K562 (cell line): ENCODE data around the gene CEP41. TPM values are rescaled to one million over a fixed set of nuclear protein-coding genes. Genes with fewer than 3 reads are reported as not detected.
A peak's percentile ranks its signal among the peaks of the same experiment; 100 is the strongest.

Experiments
- CXXC5 ChIP-seq: fragments of 250-450 bp; sonication (Bioruptor Pico); IDR thresholded peaks from 2 replicates; pipeline ENCODE4 v1.8.0; 2022; ENCODE audit warnings: inconsistent platforms, mild to moderate bottlenecking, moderate library complexity
- FOXJ2 ChIP-seq: fragments of 200-800 bp; sonication (Bioruptor generic); IDR thresholded peaks from 2 replicates; pipeline ENCODE4 v1.6.1; 2016; ENCODE audit warnings: missing genetic modification characterization, missing compliant biosample characterization
- FOXM1 ChIP-seq, 2 experiments: fragments of 450-650 bp in 1 of 2; sonication (generic) in 1 of 2; formaldehyde crosslinking in 1 of 2; IDR thresholded peaks; 2 replicates each; pipeline versions ENCODE4 v1.6.1 to v1.9.0; 2017 to 2022; ENCODE audit warnings: low read depth in 2 of 2, mild to moderate bottlenecking in 2 of 2, missing genetic modification reagents in 1 of 2, moderate library complexity in 1 of 2
- HMG20A ChIP-seq: fragments of 450-650 bp; formaldehyde crosslinking; conservative IDR thresholded peaks from 2 replicates; pipeline ENCODE4 v1.4.0; 2020; ENCODE audit warnings: mild to moderate bottlenecking, mixed read lengths
- LCOR ChIP-seq: sonication (generic); formaldehyde crosslinking; IDR thresholded peaks from 2 replicates; pipeline ENCODE4 v1.8.0; 2022; ENCODE audit warnings: mild to moderate bottlenecking, missing genetic modification reagents
- MBD1 ChIP-seq: fragments of 250-450 bp; sonication (Bioruptor Pico); IDR thresholded peaks from 2 replicates; pipeline ENCODE4 v1.8.0; 2022; ENCODE audit warnings: inconsistent platforms
- MED1 ChIP-seq: sonication (generic); formaldehyde crosslinking; IDR thresholded peaks from 2 replicates; pipeline ENCODE4 v1.8.1; 2023; ENCODE audit warnings: missing genetic modification reagents, borderline replicate concordance
- NCOA4 ChIP-seq: fragments of 450-650 bp; IDR thresholded peaks from 2 replicates; pipeline ENCODE4 v1.6.1; 2018; ENCODE audit warnings: mild to moderate bottlenecking; ENCODE audit not compliant: partially characterized antibody
- PHF21A ChIP-seq: fragments of 450-650 bp; IDR thresholded peaks from 2 replicates; pipeline ENCODE4 v1.6.1; 2017; ENCODE audit warnings: low read depth, borderline replicate concordance
- POLR2G ChIP-seq: fragments of 200-400 bp; formaldehyde crosslinking; IDR thresholded peaks from 2 replicates; pipeline ENCODE4 v1.6.1; 2017; ENCODE audit warnings: low read depth, mild to moderate bottlenecking, antibody characterized with exemption, low read length, moderate library complexity
- RFX7 ChIP-seq: fragments of 250-450 bp; sonication (Bioruptor Pico); IDR thresholded peaks from 2 replicates; pipeline ENCODE4 v1.5.1; 2021; ENCODE audit warnings: mild to moderate bottlenecking
- SIN3B ChIP-seq: fragments of 450-650 bp; IDR thresholded peaks from 2 replicates; pipeline ENCODE4 v1.6.1; 2017; ENCODE audit warnings: low read depth, mild to moderate bottlenecking, moderate library complexity
- TAF7 ChIP-seq: fragments of 450-650 bp; IDR thresholded peaks from 2 replicates; pipeline ENCODE4 v1.6.1; 2016; ENCODE audit warnings: missing genetic modification characterization, missing compliant biosample characterization
- THAP7 ChIP-seq: fragments of 250-450 bp; sonication (Bioruptor Pico); IDR thresholded peaks from 2 replicates; pipeline ENCODE4 v1.5.0; 2021
- ZBTB11 ChIP-seq, 3 experiments: fragments of 200-800 bp in 1 of 3; fragments of 250-450 bp in 1 of 3; fragments of 450-650 bp in 1 of 3; sonication (Bioruptor Pico) in 1 of 3; sonication (Bioruptor generic) in 1 of 3; formaldehyde crosslinking in 1 of 3; IDR thresholded peaks; 2 replicates each; pipeline versions ENCODE4 v1.6.1 to v1.8.0; 2016 to 2022; ENCODE audit warnings: mild to moderate bottlenecking in 2 of 3, missing genetic modification characterization in 2 of 3, missing compliant biosample characterization in 1 of 3, moderate library complexity in 1 of 3
- ZBTB5 ChIP-seq: fragments of 450-650 bp; IDR thresholded peaks from 2 replicates; pipeline ENCODE4 v1.6.1; 2017; ENCODE audit warnings: antibody characterized with exemption
- ZFP30 ChIP-seq: fragments of 250-450 bp; sonication (Bioruptor Pico); IDR thresholded peaks from 2 replicates; pipeline ENCODE4 v1.8.0; 2022; ENCODE audit warnings: moderate library complexity, mild to moderate bottlenecking, inconsistent platforms, borderline replicate concordance
- ZNF146 ChIP-seq: IDR thresholded peaks from one replicate; pipeline ENCODE4 v1.6.1; 2018; ENCODE audit warnings: missing compliant biosample characterization; ENCODE audit not compliant: unreplicated experiment
- ZNF23 ChIP-seq: fragments of 250-450 bp; sonication (Bioruptor Pico); IDR thresholded peaks from 2 replicates; pipeline ENCODE4 v1.4.0; 2020; ENCODE audit warnings: mild to moderate bottlenecking
- ZNF766 ChIP-seq: fragments of 200-800 bp; sonication (Bioruptor generic); conservative IDR thresholded peaks from 2 replicates; pipeline ENCODE4 v1.6.1; 2016; ENCODE audit warnings: missing genetic modification characterization, missing compliant biosample characterization
- polyA plus RNA-seq, 8 experiments: library from polyadenylated mRNA; depleted of rRNA in 4 of 8; stranded (reverse) in 5 of 8; unstranded in 3 of 8; fragments of >200 nt; fragmentation: Nextera tagmentation in 2 of 8; fragmentation: Illumina TruSeq in 1 of 8; extraction: Ambion mirVana in 2 of 8; extraction: Trizol in 1 of 8; gene quantifications; 2 replicates each; pipeline versions ENCODE4 v1.2.1 to v1.2.3, GENCODE V29; 2011 to 2014; ENCODE audit warnings: inconsistent platforms in 1 of 8, missing spikeins in 1 of 8
- total RNA-seq, 7 experiments: library from RNA; depleted of rRNA in 6 of 7; stranded (reverse); fragments of >200 nt in 6 of 7; fragmentation: Illumina TruSeq in 2 of 7; extraction: Trizol in 2 of 7; gene quantifications; 2 replicates each; pipeline versions ENCODE4 v1.2.1 to v1.2.3, GENCODE V29; 2011 to 2021; ENCODE audit warnings: low replicate concordance in 1 of 7

CEP41 gene
- total and polyA plus RNA-seq, 9 of the 15 experiments (the other 6 are each of a cell fraction or from before 2014, with no cell fraction given): 1.5 to 15.5 (median 6.4) TPM

GRCh38 chr7:130440527-130441365, at the start of gene CEP41 (continued):
- no peak for TF ChIP-seq ZBTB5
- TF ChIP-seq RFX7 (CRISPR knock-in tag): no peak
- TF ChIP-seq LCOR (CRISPR knock-in tag): no peak
- no peak for TF ChIP-seq NCOA4
- no peak for TF ChIP-seq SIN3B
- no peak for TF ChIP-seq ZNF766 (CRISPR knock-in tag)
- TF ChIP-seq FOXJ2 (tag): peak; percentile 56; the same call in 1 of the 2 replicates
- no peak for TF ChIP-seq ZNF146 (CRISPR knock-in tag)
- no peak for TF ChIP-seq ZNF23 (CRISPR knock-in tag)
- TF ChIP-seq FOXM1 (IDR thresholded peaks at IDR 0.05; ENCODE audit: low read depth): no peak
- no peak for TF ChIP-seq FOXM1 (CRISPR knock-in tag; IDR thresholded peaks at IDR 0.05; ENCODE audit: low read depth)
- no peak for TF ChIP-seq HMG20A (CRISPR knock-in tag)
- no peak for TF ChIP-seq MED1
- TF ChIP-seq POLR2G: peak; percentile 43
- peak; percentile 58 for TF ChIP-seq CXXC5 (CRISPR knock-in tag)
- TF ChIP-seq ZFP30: no peak
- peak in 1 of 3 experiments; percentile 59; a peak in 1 of 6 replicates for TF ChIP-seq ZBTB11 (CRISPR knock-in tag; IDR thresholded peaks at IDR 0.05)
- no peak for TF ChIP-seq PHF21A
- TF ChIP-seq TAF7 (tag): no peak
- no peak for TF ChIP-seq THAP7 (CRISPR knock-in tag)
- TF ChIP-seq MBD1: no peak
